GM08714 (cell line): Measurements from ENCODE around the gene TSPAN15.

ENCODE experiments used
- H3K4me3 ChIP-seq: fragments of 200-500 bp; sonication (Bioruptor generic); 2 replicates; pipeline ENCODE4 v1.5.1; 2014; ENCODE audit warnings: mild to moderate bottlenecking, low read length, inconsistent platforms
- ZNF274 ChIP-seq: IDR thresholded peaks from 2 replicates; pipeline ENCODE4 v1.6.1; 2012; ENCODE audit warnings: mild to moderate bottlenecking, low read depth, low read length

The TSPAN15 gene

GRCh38 chr10:69500864-69501468 lies 49.7 kb downstream of the TSPAN15 start:
- TF ChIP-seq ZNF274: no peak
- no peak overlapping the region for H3K4me3 ChIP-seq

- TF ChIP-seq ZNF274: no peak
- H3K4me3 ChIP-seq: no peak overlapping the region
Observed at GRCh38 chr10:69501657-69502056, 50.4 kb downstream of the TSPAN15 start.

GRCh38 chr10:69502589-69502988 lies 51.3 kb downstream of the TSPAN15 start:
- no peak for TF ChIP-seq ZNF274
- H3K4me3 ChIP-seq: no peak overlapping the region

- no peak for TF ChIP-seq ZNF274
- no peak overlapping the region for H3K4me3 ChIP-seq
Observed at GRCh38 chr10:69503001-69503895, 52.0 kb downstream of the TSPAN15 start.

GRCh38 chr10:69503896-69504265 lies 52.6 kb downstream of the TSPAN15 start:
- no peak overlapping the region for H3K4me3 ChIP-seq

GRCh38 chr10:69504576-69505250 lies 53.4 kb downstream of the TSPAN15 start:
- no peak for TF ChIP-seq ZNF274

More at GRCh38 chr10:69503896-69504265, 52.6 kb downstream of the TSPAN15 start:
- TF ChIP-seq ZNF274: no peak

GRCh38 chr10:69505636-69506318 lies 54.5 kb downstream of the TSPAN15 start:
- H3K4me3 ChIP-seq: no peak overlapping the region
- no peak for TF ChIP-seq ZNF274

More at GRCh38 chr10:69504576-69505250, 53.4 kb downstream of the TSPAN15 start:
- no peak overlapping the region for H3K4me3 ChIP-seq

GRCh38 chr10:69506487-69506833 lies 55.2 kb downstream of the TSPAN15 start:
- no peak for TF ChIP-seq ZNF274
- H3K4me3 ChIP-seq: no peak overlapping the region

GRCh38 chr10:69506834-69507713 lies 55.8 kb downstream of the TSPAN15 start:
- H3K4me3 ChIP-seq: no peak overlapping the region
- no peak for TF ChIP-seq ZNF274

GRCh38 chr10:69508738-69509340 lies 57.6 kb downstream of the TSPAN15 start:
- no peak for TF ChIP-seq ZNF274
- no peak overlapping the region for H3K4me3 ChIP-seq

GRCh38 chr10:69512901-69513300 lies 61.6 kb downstream of the TSPAN15 start:
- TF ChIP-seq ZNF274: no peak
- H3K4me3 ChIP-seq: no peak overlapping the region

GRCh38 chr10:69513617-69514016 lies 62.4 kb downstream of the TSPAN15 start:
- no peak overlapping the region for H3K4me3 ChIP-seq
- no peak for TF ChIP-seq ZNF274

GRCh38 chr10:69515699-69516259 lies 64.5 kb downstream of the TSPAN15 start:
- H3K4me3 ChIP-seq: no peak overlapping the region
- no peak for TF ChIP-seq ZNF274
